Breast epithelium (tissue), 3 donors: Measurements from ENCODE around the gene SLC16A12.

ENCODE experiments used
- CTCF ChIP-seq, 3 donors: fragments of 450-650 bp; IDR thresholded peaks; one replicate each; pipeline ENCODE4 v1.5.1; 2016 to 2017; ENCODE audit warnings: antibody characterized with exemption in 3 of 3, mild to moderate bottlenecking in 3 of 3, moderate library complexity in 3 of 3
- POLR2A ChIP-seq: fragments of 450-650 bp; IDR thresholded peaks from one replicate; pipeline ENCODE4 v1.6.1; 2016; ENCODE audit warnings: antibody characterized with exemption, mild to moderate bottlenecking, moderate library complexity
- POLR2AphosphoS5 ChIP-seq, 3 donors: sonication (generic); formaldehyde crosslinking; IDR thresholded peaks; one replicate each; pipeline ENCODE4 v1.6.1; 2017; ENCODE audit warnings: antibody characterized with exemption in 3 of 3

DNA sequence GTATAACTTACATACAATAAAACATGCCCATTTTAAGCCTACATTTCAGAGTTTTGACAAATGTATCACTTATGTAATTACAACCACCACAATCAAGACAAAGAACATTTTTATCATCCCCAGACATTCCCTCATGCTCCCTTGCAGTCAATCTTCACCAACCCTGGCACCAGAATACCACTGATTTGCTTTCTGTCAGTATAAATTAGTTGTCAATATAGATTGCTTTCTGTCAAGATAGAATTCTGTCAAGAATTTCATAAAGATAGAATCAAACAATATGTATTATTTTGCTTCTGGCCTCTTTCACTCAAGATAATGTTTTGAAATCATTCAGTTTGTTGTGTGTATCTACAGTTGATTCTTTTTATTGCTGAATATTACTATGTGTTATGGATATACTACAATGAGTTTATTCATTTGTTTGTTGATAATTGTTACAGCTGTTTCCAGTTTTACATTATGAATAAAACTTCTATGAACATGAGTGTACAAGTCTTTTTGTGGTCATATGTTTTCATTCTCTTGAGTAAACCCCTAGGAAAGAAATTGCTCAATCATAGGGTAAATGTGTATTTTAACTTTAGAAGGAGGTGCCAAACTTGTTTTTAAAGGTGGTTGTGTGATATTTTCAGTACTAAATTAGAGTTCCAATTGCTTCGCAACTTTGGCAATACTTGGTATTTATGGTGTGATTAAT lies 64.1 kb downstream of the SLC16A12 start:
- no peak for TF ChIP-seq POLR2A
- TF ChIP-seq POLR2AphosphoS5 (IDR thresholded peaks at IDR 0.05): no peak
- no peak for TF ChIP-seq CTCF (IDR thresholded peaks at IDR 0.05)
